Cardiac fibroblast (primary cell): ENCODE measurements around the gene GRK3.

Source experiments
- DNase-seq, 2 donors: peaks; one replicate each; pipeline versions ENCODE4 v3.0.0 to v3.0.0-alpha.2; 2010; ENCODE audit warnings: low read depth in 2 of 2
- H3K4me3 ChIP-seq, 2 donors: replicated peaks in 1 of 2; 1 replicate in 1 of 2; 2 replicates in 1 of 2; pipeline ENCODE4 v1.5.1; 2011; ENCODE audit warnings: low read depth in 2 of 2, low read length in 2 of 2, mild to moderate bottlenecking in 2 of 2, moderate library complexity in 1 of 2
- CTCF ChIP-seq: IDR thresholded peaks from one replicate; pipeline ENCODE4 v1.5.1; 2011; ENCODE audit warnings: low read depth, mild to moderate bottlenecking, low read length, inconsistent platforms

The GRK3 gene

GRCh38 chr22:25670070-25670461 lies 105.6 kb downstream of the GRK3 start:
- H3K4me3 ChIP-seq = no peak overlapping the region
- no peak for DNase-seq
- TF ChIP-seq CTCF = no peak

GRCh38 chr22:25672289-25673084 lies 108.0 kb downstream of the GRK3 start:
- DNase-seq = no peak
- no peak for TF ChIP-seq CTCF
- H3K4me3 ChIP-seq = no peak overlapping the region

GRCh38 chr22:25673713-25674112 lies 109.2 kb downstream of the GRK3 start:
- no peak overlapping the region for H3K4me3 ChIP-seq
- no peak for DNase-seq
- no peak for TF ChIP-seq CTCF

DNA sequence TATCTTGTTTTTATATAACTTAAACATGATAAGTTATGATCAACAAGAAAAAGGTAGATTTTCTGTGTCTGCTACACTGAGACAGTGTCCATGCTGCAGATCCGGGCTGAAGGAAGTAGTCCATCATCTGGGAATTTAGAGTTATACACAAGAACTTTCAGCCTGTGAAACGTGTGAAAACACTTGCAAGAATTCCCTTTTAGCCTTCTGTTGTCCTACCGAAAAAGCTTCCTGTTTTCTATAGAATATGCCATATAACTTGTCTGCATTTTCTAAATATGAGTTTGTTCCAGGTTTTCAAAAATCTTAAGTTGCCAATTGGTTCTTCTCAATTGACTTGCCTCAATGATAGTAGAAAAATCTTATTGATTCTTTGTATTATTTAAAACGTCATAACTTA lies 113.2 kb downstream of the GRK3 start:
- no peak for TF ChIP-seq CTCF
- H3K4me3 ChIP-seq = no peak overlapping the region
- no peak for DNase-seq

- TF ChIP-seq CTCF = no peak
- no peak overlapping the region for H3K4me3 ChIP-seq
- no peak for DNase-seq
These were observed 115.6 kb downstream of the GRK3 start for GRCh38 chr22:25680051-25680450.

DNA sequence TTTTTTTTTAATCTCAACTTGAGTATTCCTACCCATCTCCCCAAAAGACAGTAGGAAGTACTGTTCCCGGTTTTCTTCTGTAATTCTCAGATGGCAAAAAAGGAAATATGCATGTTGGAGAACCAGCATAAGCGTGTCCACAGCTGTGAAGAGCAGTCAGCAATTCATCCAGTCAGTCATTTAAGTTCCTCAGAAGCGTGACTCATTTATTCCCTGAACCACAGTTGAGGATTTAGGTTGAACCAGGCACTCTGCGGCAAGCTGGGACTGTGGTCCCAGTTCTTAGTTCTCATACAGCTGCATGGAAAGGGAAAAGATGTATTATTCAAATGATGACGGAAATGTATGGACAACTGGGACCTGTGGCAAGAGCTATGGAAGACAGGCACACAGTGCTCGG lies 116.5 kb downstream of the GRK3 start:
- TF ChIP-seq CTCF = no peak
- H3K4me3 ChIP-seq = no peak overlapping the region
- no peak for DNase-seq

DNA sequence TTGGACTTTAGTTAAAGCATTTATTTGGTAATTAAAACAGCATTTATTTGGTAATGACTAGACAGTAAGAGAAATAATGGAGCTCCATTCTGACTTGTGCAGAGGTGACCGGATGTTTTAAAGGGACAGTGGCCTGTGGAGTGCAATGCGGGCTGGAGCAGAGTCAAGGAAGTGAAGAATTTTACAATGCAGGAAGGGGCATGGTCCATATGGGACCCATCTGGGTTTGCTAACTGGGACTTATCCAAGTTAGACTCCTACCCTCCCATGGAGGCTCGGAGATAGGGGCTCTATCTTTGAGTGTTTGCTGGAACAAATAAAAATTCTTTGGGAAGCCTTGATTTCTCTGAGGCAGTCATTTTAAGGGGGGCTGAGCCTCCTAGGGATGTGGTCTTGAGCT lies 117.6 kb downstream of the GRK3 start:
- no peak overlapping the region for H3K4me3 ChIP-seq
- no peak for DNase-seq
- TF ChIP-seq CTCF = no peak
